Neuronal stem cell (in vitro differentiated cells): Measurements from ENCODE around the gene MAFB.

Experiments used
- DNase-seq: peaks from one replicate; pipeline ENCODE4 v3.0.0-alpha.2; 2013; ENCODE audit warnings: low spot score
- H2AFZ ChIP-seq: one replicate; pipeline ENCODE4 v1.6.1; 2013; ENCODE audit warnings: mild to moderate bottlenecking, low read length, inconsistent platforms
- H2AK5ac ChIP-seq: 2 replicates; pipeline ENCODE4 v1.6.1; 2013; ENCODE audit warnings: low read depth, mild to moderate bottlenecking, inconsistent platforms, low read length, moderate library complexity, mixed read lengths
- H2BK120ac ChIP-seq: 2 replicates; pipeline ENCODE4 v1.6.1; 2013; ENCODE audit warnings: low read depth, mild to moderate bottlenecking, inconsistent platforms, low read length, moderate library complexity, mixed read lengths
- H2BK12ac ChIP-seq: one replicate; pipeline ENCODE4 v1.6.1; 2013; ENCODE audit warnings: low read length, inconsistent platforms
- H2BK15ac ChIP-seq: 2 replicates; pipeline ENCODE4 v1.6.1; 2013; ENCODE audit warnings: mild to moderate bottlenecking, low read length, inconsistent platforms, mixed read lengths
- H2BK5ac ChIP-seq: one replicate; pipeline ENCODE4 v1.6.1; 2013; ENCODE audit warnings: inconsistent platforms, mild to moderate bottlenecking, low read length, moderate library complexity
- H3K14ac ChIP-seq: one replicate; pipeline ENCODE4 v1.6.1; 2013; ENCODE audit warnings: low read length, inconsistent platforms
- H3K18ac ChIP-seq: 2 replicates; pipeline ENCODE4 v1.6.1; 2013; ENCODE audit warnings: low read length, inconsistent platforms
- H3K23ac ChIP-seq: 2 replicates; pipeline ENCODE4 v1.6.1; 2013; ENCODE audit warnings: low read depth, mild to moderate bottlenecking, mixed read lengths, low read length, inconsistent platforms; ENCODE audit not compliant: poor library complexity
- H3K27ac ChIP-seq: replicated peaks from 3 replicates; pipeline ENCODE4 v1.5.1; 2013; ENCODE audit warnings: low read length, inconsistent platforms
- H3K27me3 ChIP-seq, 3 experiments: 2 replicates each; pipeline ENCODE4 v1.6.1; 2013; ENCODE audit warnings: low read length in 3 of 3, mild to moderate bottlenecking in 2 of 3, inconsistent platforms in 1 of 3, low read depth in 1 of 3, mixed read lengths in 1 of 3, moderate library complexity in 1 of 3; ENCODE audit not compliant: control insufficient read depth in 3 of 3, insufficient read depth in 3 of 3
- H3K36me3 ChIP-seq, 2 donors: replicated peaks in 1 of 2; 2 replicates each; pipeline ENCODE4 v1.6.1; 2013; ENCODE audit warnings: low read length in 2 of 2; ENCODE audit not compliant: control insufficient read depth in 2 of 2, insufficient read depth in 2 of 2
- H3K4ac ChIP-seq: 2 replicates; pipeline ENCODE4 v1.6.1; 2013; ENCODE audit warnings: inconsistent platforms, mild to moderate bottlenecking, low read length, moderate library complexity
- H3K4me1 ChIP-seq, 2 donors: 1 replicate in 1 of 2; 2 replicates in 1 of 2; pipeline ENCODE4 v1.6.1; 2013; ENCODE audit warnings: low read length in 2 of 2, low read depth in 1 of 2; ENCODE audit not compliant: control insufficient read depth in 2 of 2, insufficient read depth in 1 of 2
- H3K4me2 ChIP-seq: one replicate; pipeline ENCODE4 v1.6.1; 2013; ENCODE audit warnings: mild to moderate bottlenecking, low read length, inconsistent platforms; ENCODE audit not compliant: insufficient read depth, poor library complexity, severe bottlenecking
- H3K4me3 ChIP-seq, 2 donors: 2 replicates each; pipeline ENCODE4 v1.5.1; 2013; ENCODE audit warnings: low read length in 2 of 2, mild to moderate bottlenecking in 2 of 2, inconsistent platforms in 1 of 2, moderate library complexity in 1 of 2
- H3K79me1 ChIP-seq: one replicate; pipeline ENCODE4 v1.6.1; 2013; ENCODE audit warnings: low read depth, mild to moderate bottlenecking, inconsistent platforms, low read length, moderate library complexity
- H3K9ac ChIP-seq: one replicate; pipeline ENCODE4 v1.6.1; 2013; ENCODE audit warnings: mild to moderate bottlenecking, low read depth, low read length, inconsistent platforms; ENCODE audit not compliant: poor library complexity
- H3K9me3 ChIP-seq, 2 donors: replicated peaks in 1 of 2; 2 replicates each; pipeline versions ENCODE3 to v1.6.1; 2013; ENCODE audit warnings: low read length in 2 of 2, mild to moderate bottlenecking in 2 of 2, inconsistent platforms in 1 of 2, low read depth in 1 of 2, mixed read lengths in 1 of 2, moderate library complexity in 1 of 2; ENCODE audit not compliant: control insufficient read depth in 2 of 2, insufficient read depth in 1 of 2
- H4K8ac ChIP-seq: one replicate; pipeline ENCODE4 v1.6.1; 2013; ENCODE audit warnings: low read depth, mild to moderate bottlenecking, inconsistent platforms, low read length, moderate library complexity
- H4K91ac ChIP-seq: one replicate; pipeline ENCODE4 v1.6.1; 2013; ENCODE audit warnings: low read length, low read depth, mild to moderate bottlenecking, inconsistent platforms; ENCODE audit not compliant: poor library complexity
- WGBS, 2 donors: extraction: QIAGEN DNeasy Blood & Tissue Kit; methylation state at CpG; one replicate each; pipeline ENCODE4 v1.1.7; 2013; ENCODE audit warnings: missing lambda C conversion rate in 2 of 2, mixed read lengths in 1 of 2; ENCODE audit not compliant: insufficient read length in 2 of 2, insufficient replicate concordance in 1 of 2; ENCODE audit errors: extremely low coverage in 2 of 2; 5-methylcytosine and 5-hydroxymethylcytosine counted together

Gene MAFB

DNA sequence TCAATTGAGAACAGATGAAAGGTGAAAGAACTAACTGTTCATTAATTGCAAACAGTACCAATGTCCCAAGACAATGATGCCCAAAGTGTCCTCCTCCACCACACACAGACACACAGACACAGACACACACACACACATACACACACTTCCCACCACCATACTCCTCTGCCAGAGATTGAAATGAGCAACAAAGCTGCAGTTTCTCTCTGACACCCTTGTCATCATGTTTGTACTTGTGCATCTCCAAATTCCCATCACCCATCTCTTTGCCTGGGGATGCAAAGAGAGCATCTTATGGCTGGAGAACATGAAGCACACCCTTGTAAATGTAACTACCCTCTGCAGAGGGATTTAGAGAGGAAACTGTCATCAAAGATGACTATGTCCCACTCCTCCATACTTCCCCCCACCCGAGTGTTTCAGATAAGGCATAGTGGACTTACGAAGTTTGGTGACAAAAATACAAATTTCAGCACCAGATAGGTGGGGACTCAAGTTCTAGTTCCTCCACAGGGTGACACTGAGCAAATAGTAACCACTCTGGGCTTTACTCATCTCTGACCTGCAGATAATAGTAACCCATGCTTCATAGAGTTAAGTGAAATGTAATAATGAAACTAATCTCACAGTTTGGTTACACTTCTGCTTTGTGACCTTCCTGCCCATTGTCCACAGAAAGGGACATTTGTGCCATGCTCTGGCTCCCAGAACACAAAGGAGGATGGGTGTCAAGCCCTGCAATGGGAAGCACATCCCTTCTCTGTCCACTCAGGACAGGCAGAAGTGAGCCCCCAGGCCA is 8.7 kb downstream of the MAFB start:
- H3K23ac ChIP-seq, result no peak overlapping the region
- DNase-seq, result no peak
- WGBS, 2 donors, result no CpG with 5 or more reads among the region's 2 CpGs

GRCh38 chr20:40679184-40679583 is 9.9 kb downstream of the MAFB start:
- H3K79me1 ChIP-seq, result no peaks in the 10 kb centered on the region
- H3K18ac ChIP-seq, result peak overlapping the region; percentile 20
- no peak overlapping the region for H3K14ac ChIP-seq
- no peak for DNase-seq
- no peak overlapping the region for H2BK15ac ChIP-seq
- H2AFZ ChIP-seq, result no peak overlapping the region
- H2BK120ac ChIP-seq, result no peak overlapping the region
- H3K4ac ChIP-seq, result no peak overlapping the region
- H4K8ac ChIP-seq, result no peak overlapping the region
- no peak overlapping the region for H3K9ac ChIP-seq
- no peak overlapping the region for H2BK5ac ChIP-seq
- H4K91ac ChIP-seq, result no peak overlapping the region
- H3K23ac ChIP-seq, result no peak overlapping the region
- H3K27ac ChIP-seq, result no peak overlapping the region
- H3K4me3 ChIP-seq, result no peak overlapping the region
- H3K4me1 ChIP-seq, result peaks cover 0 to 1% of the 10 kb centered on the region in 2 donors
- no peak overlapping the region for H2BK12ac ChIP-seq
- WGBS, 2 donors, result no CpG with 5 or more reads among the region's 9 CpGs
- H3K27me3 ChIP-seq, result peaks cover 16 to 74% (median 41%) of the 10 kb centered on the region in 3 experiments
- no peak overlapping the region for H2AK5ac ChIP-seq
- no peaks in the 10 kb centered on the region for H3K36me3 ChIP-seq
- H3K4me2 ChIP-seq, result no peak overlapping the region
- no peaks in the 10 kb centered on the region for H3K9me3 ChIP-seq

More for the DNA sequence above, 8.7 kb downstream of the MAFB start:
- H3K36me3 ChIP-seq, result no peaks in the 10 kb centered on the region
- H2BK120ac ChIP-seq, result no peak overlapping the region
- no peak overlapping the region for H3K27ac ChIP-seq
- H3K4me1 ChIP-seq, result peaks cover 0 to 1% of the 10 kb centered on the region in 2 donors
- H3K14ac ChIP-seq, result no peak overlapping the region
- no peak overlapping the region for H2BK12ac ChIP-seq
- H3K4me3 ChIP-seq, result no peak overlapping the region
- no peak overlapping the region for H4K91ac ChIP-seq
- no peak overlapping the region for H2AFZ ChIP-seq
- no peaks in the 10 kb centered on the region for H3K79me1 ChIP-seq
- H3K18ac ChIP-seq, result no peak overlapping the region
- no peak overlapping the region for H4K8ac ChIP-seq
- no peak overlapping the region for H3K4me2 ChIP-seq
- H3K4ac ChIP-seq, result no peak overlapping the region
- H2AK5ac ChIP-seq, result no peak overlapping the region
- peaks cover 23 to 85% (median 53%) of the 10 kb centered on the region in 3 experiments for H3K27me3 ChIP-seq
- no peaks in the 10 kb centered on the region for H3K9me3 ChIP-seq
- H2BK5ac ChIP-seq, result no peak overlapping the region
- H3K9ac ChIP-seq, result no peak overlapping the region
- no peak overlapping the region for H2BK15ac ChIP-seq

- Histone ChIP-seq H3K9me3 (no peaks in the 10 kb centered on the region), H2BK120ac (no peak overlapping the region), H3K27me3 (peaks cover 11 to 66% (median 33%) of the 10 kb centered on the region in 3 experiments), H4K8ac (no peak overlapping the region), H2AK5ac (no peak overlapping the region), H3K4ac (no peak overlapping the region), H2BK15ac (no peak overlapping the region), H3K18ac (no peak overlapping the region), H3K4me3 (no peak overlapping the region), H2BK5ac (no peak overlapping the region), H3K14ac (no peak overlapping the region), H3K4me2 (no peak overlapping the region), H3K9ac (no peak overlapping the region), H2AFZ (no peak overlapping the region), H4K91ac (no peak overlapping the region), H3K23ac (no peak overlapping the region), H3K4me1 (peaks cover 0 to under 1% of the 10 kb centered on the region in 2 donors), H2BK12ac (no peak overlapping the region), H3K79me1 (no peaks in the 10 kb centered on the region), H3K36me3 (no peaks in the 10 kb centered on the region), H3K27ac (no peak overlapping the region)
- DNase-seq, result no peak
- WGBS, 2 donors, result no CpG with 5 or more reads among the region's 3 CpGs
Measured at GRCh38 chr20:40678286-40678875, 10.7 kb downstream of the MAFB start.

- Histone ChIP-seq H3K23ac (no peak overlapping the region), H3K4me2 (no peak overlapping the region), H4K91ac (no peak overlapping the region), H2BK120ac (no peak overlapping the region), H2BK5ac (no peak overlapping the region), H2BK12ac (no peak overlapping the region), H3K4me1 (no peaks in the 10 kb centered on the region), H3K18ac (no peak overlapping the region), H3K36me3 (no peaks in the 10 kb centered on the region), H2AK5ac (no peak overlapping the region), H3K9me3 (no peaks in the 10 kb centered on the region), H3K27me3 (peaks cover 3 to 56% (median 23%) of the 10 kb centered on the region in 3 experiments), H2BK15ac (no peak overlapping the region), H3K4me3 (no peak overlapping the region), H3K79me1 (no peaks in the 10 kb centered on the region), H3K9ac (no peak overlapping the region), H3K27ac (no peak overlapping the region), H4K8ac (no peak overlapping the region), H2AFZ (no peak overlapping the region), H3K4ac (no peak overlapping the region), H3K14ac (no peak overlapping the region)
- no peak for DNase-seq
- no CpG with 5 or more reads among the region's 4 CpGs for WGBS, 2 donors
Measured at GRCh38 chr20:40677343-40677924, 11.6 kb downstream of the MAFB start.
